ENCODE measurements around the gene DNAH5.

The DNAH5 gene

GRCh38 chr5:13934921-13935320, 9.6 kb downstream of the DNAH5 start:
- DNase-seq (ENCODE audit: low read depth): no peak

DNA sequence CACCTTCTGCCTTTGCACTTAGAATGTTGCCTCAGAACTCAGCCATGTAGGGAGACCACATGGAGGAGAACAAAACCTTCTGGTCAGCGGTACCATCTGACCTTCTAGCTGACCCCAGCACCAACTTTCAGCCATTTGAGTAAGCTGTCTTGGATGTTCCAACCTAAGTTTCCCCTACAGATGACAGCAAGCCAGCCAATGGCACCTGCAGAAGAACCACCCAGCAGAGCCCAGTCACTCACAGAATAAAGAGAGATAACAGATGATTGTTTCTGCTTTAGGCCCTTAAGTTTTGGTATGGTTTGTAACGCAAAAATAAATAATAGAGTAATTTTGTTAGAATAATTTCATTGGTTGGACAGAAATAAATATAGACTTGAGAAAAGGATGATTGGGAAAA, 10.4 kb downstream of the DNAH5 start:
- DNase-seq (ENCODE audit: low read depth): no peak

- DNase-seq (ENCODE audit: low read depth): no peak
Measured at GRCh38 chr5:13932561-13932960, 11.9 kb downstream of the DNAH5 start.

DNA sequence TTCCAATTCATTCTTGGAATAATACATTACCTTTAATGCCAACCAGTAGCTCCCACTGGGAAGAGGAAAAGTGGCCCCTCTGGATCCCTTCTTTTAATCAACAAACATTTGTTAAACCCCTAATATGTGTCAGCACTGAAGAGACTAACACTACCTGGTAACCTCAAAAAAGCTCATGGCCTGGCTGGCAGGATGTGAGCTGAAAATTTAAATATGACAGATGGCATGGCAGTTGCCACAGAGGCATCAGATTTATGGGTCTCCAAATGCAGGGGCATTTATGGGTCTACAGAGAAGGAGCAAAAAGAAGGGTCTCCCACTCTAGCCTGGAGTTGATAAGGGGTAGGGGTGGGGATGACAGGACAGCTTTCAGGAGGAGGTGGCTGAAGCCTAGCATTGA, 12.5 kb downstream of the DNAH5 start:
- no peak for DNase-seq (ENCODE audit: low read depth)

GRCh38 chr5:13930541-13931171, 13.8 kb downstream of the DNAH5 start:
- DNase-seq (ENCODE audit: low read depth): no peak

DNA sequence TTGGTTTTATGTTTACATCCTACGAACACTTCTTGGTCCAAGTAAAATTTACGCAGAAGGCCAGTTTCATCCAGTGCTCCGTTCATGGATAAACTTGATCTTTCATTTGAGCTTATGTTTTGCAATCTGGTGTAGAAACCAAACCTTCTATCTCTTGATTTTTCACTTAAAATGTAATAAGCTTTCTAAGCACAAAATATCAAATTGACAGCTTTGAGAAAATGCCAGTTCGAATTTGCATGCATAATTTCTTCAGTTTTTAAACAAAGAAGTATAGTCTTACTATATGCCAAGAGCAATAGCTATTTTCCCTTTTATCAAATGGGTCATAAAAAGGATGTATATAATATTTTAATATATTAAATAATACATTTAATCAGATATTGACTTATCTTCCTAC, 17.8 kb downstream of the DNAH5 start:
- no peak for DNase-seq (ENCODE audit: low read depth)

GRCh38 chr5:13921578-13921977, 22.9 kb downstream of the DNAH5 start:
- no peak for DNase-seq (ENCODE audit: low read depth)

DNA sequence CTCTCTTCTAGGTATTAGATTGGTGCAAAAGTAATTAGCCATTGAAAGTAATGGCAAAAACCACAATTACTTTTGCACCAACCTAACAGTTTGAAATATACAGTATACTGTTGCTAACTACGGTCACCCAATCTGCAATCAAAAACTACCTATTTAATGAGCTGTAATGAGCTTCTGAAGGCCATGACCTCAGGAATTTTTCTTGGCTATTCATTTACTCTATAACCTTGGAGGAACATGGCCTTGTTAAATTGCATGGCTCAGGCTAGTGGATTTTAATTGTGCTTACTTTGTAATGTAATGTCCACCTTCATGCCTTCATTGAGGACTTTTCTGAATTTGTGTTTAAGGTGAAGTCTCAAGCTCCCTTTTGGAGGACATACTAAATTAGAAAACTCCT, 24.7 kb downstream of the DNAH5 start:
- no peak for DNase-seq (ENCODE audit: low read depth)

GRCh38 chr5:13919087-13919486, 25.4 kb downstream of the DNAH5 start:
- no peak for DNase-seq (ENCODE audit: low read depth)

DNA sequence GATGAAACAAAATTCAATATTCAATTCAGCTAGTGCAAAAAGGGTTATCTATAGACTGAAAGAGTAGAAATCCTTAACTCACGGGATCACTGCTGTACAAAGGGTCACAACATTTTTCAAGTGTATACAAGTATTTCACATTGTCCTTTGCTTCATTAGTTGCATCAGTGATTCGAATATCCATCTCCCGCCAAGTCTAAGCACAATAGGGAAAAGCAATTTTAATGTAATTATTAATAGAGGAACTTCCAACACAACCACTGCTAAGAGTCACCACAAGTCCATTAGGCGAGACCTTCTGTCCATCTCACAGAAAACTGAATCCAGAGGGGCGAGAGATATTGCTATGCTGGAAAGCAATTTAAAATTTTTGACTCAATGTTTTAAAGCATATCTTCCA, 27.4 kb downstream of the DNAH5 start:
- DNase-seq (ENCODE audit: low read depth): no peak

- no peak for DNase-seq (ENCODE audit: low read depth)
Measured at GRCh38 chr5:13913962-13914361, 30.5 kb downstream of the DNAH5 start.

DNA sequence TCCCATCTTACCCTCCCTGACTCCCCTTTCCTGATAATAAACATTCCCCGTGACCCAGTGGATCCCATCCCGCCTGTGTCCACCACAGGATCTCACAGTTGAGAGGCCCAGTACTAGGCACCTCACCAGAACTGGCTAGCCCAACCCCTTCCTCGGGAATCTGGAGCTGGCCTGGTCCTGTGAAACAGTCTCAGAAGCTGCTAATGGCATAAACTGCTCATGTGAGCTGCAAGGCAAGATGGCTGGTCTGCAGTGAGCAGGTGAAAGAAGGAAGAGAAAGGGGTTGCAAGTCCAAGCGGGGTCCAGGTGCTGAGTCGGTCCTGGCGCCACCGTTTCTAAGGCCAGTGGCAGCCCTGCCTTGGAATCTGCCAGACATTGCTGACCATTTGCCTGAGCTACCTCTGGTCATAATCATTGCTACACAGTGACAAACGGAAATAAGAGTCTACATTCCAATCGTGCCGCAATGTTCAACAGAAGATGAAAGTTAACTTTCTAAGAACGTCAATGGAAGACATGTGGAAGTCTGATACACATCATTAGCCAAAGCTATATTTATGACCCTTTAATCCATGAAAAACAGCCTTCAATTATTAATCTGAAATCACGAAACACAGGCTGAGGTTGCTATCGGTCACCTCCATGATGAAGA, 33.7 kb downstream of the DNAH5 start:
- DNase-seq (ENCODE audit: low read depth): no peak

DNA sequence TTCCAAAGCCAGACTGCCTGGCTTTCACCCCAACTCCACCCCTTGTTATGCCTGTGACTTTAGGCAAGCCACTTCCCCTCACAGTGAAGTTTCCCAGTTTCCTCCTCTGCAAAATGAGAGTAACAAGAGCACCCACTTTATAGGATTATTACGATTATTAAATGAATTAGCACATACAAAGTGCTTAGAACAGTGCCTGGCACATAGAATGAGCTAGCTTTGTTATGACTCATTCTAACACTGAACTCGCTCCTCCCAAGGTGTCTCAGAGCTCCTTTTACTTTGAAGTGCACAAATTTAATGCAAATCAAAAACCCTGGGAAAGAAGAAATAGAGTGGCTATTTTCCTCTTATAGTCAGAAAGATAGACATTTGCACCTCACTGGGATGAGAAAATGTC, 34.3 kb downstream of the DNAH5 start:
- no peak for DNase-seq (ENCODE audit: low read depth)

DNA sequence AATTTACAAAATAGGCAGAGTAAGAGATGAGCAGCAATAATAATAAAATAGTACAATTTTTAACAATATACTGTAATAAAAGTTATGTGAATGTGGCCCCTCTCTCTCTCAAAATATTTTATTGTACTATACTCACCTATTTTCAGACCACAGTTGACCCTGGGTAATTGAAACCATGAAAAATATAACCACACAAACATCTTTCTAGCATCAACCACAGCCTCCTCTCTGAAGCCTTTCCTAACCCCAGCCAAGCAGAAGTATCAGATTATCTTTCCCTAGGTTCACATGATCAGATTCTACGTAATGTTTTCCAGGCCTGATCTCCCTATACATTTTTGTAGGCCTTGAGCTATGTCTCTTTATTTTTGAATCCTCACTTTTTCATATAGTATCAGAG, 35.2 kb downstream of the DNAH5 start:
- DNase-seq (ENCODE audit: low read depth): no peak

DNA sequence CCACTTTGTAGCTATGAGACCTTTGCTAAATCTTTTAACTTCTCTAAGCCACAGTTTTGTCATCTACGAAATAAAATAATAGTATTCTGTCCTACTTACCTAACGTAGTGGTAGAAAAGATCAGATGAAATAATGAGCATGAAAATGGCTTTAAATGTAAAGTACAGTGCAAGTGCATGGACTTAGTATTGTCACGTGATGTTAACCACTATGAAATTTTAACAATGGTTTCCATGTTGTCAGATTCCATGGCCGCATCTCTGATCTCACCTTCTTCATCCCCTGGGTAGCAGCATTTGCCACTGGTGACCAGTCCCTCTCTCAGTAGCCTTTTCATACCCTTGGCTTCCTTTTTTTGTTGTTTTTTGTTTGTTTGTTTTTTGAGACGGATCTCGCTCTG, 45.9 kb downstream of the DNAH5 start:
- no peak for DNase-seq (ENCODE audit: low read depth)

DNA sequence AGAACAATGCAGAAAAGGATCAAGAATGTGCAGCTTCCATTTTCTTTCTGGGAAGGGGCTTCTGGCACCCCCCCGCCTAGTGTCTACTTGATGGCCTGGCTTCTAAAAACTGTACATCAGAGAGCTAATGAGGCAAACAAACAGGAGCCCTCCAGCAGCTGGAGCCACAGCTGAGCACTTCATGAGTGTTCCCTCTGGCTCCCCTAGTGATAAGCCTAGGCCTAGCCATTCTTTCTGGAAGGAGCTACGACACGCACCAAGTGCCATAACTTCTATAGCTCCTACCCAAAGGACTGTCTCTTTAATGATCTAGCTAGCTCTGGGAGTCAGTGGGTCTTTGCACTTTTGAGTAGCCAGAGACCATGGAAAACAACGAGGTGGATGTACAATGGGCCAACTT, 66.1 kb downstream of the DNAH5 start:
- DNase-seq (ENCODE audit: low read depth): no peak

- no peak for DNase-seq (ENCODE audit: low read depth)
Measured at GRCh38 chr5:13866792-13867191, 77.7 kb downstream of the DNAH5 start.

DNA sequence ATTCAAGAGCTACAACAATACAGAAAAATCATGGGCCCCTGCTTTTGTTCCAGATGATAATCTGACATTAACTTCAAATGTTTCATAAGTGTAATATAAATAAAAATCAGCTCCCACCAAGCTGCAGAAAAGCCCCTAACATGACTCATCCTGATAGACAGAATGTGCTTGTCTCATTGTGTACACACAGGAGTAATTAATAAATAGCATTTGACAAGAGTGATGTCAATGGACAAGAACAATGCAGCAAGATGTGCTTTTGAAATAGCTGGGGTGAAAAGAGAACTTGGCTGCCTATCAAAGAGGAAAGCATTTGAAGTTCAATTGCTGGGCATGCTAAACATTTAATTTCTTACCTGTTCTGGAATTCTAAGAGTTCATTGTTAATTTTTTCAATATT, 79.2 kb downstream of the DNAH5 start:
- DNase-seq (ENCODE audit: low read depth): no peak

- no peak for DNase-seq (ENCODE audit: low read depth)
Measured at GRCh38 chr5:13860146-13860545, 84.3 kb downstream of the DNAH5 start.

- no peak for DNase-seq (ENCODE audit: low read depth)
Measured at GRCh38 chr5:13859270-13860065, 85.0 kb downstream of the DNAH5 start.

DNA sequence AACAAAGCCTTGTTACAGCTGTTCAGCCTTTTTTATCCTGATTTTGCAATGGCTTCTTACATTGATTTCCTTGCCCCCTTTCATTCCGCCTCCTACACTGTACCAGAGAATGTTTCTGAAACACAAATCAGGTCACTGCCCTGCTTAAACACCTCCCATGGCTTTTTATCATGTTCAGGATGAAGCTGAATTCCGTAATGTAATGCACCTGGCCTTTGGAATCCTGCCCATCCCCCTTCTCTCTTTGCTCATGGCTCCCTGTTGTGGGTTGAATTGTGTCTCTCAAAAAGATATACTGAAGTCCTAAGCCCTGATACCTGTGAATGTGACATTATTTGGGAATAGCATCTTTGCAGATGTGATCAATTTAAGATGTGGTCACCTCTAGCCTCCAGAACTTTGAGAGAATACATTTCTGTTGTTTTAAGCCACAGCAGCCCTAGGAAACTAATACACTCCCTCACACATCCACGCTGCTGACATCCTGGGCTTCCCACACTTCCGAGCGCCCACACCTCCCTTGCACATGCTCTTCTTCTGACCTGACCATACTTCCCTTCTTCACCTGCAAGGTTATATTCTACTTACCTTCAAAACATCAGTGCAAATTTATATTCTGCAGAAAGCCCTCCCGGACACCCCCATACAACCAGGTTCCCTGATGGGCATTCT, 101.2 kb downstream of the DNAH5 start:
- no peak for DNase-seq (ENCODE audit: low read depth)

GRCh38 chr5:13833440-13833839, 111.0 kb downstream of the DNAH5 start:
- no peak for DNase-seq (ENCODE audit: low read depth)

GRCh38 chr5:13831351-13831750, 113.1 kb downstream of the DNAH5 start:
- DNase-seq (ENCODE audit: low read depth): no peak
